Measurements from ENCODE around the gene FHIP1B.

FHIP1B gene

GRCh38 chr11:6238902-6239301, 4.5 kb upstream of the FHIP1B start, which contains the start of gene CNGA4:
Gene CNGA4, plus strand, starts transcription at chr11:6239089. Its CDS starts 118 bp downstream, at chr11:6239207.
- peak; percentile 5 for DNase-seq

- DNase-seq, result no peak
These were observed 3.4 kb upstream of the FHIP1B start for GRCh38 chr11:6237761-6238302.

GRCh38 chr11:6237266-6237665, 2.8 kb upstream of the FHIP1B start:
- no peak for DNase-seq

GRCh38 chr11:6233984-6234386, 451 bp downstream of the FHIP1B start:
- DNase-seq, result no peak

GRCh38 chr11:6232899-6233298, 1.5 kb downstream of the FHIP1B start:
- DNase-seq, result no peak

GRCh38 chr11:6229911-6230310, 4.5 kb downstream of the FHIP1B start:
- DNase-seq, result no peak

- DNase-seq, result no peak
These were observed 5.9 kb downstream of the FHIP1B start for GRCh38 chr11:6228520-6228919.

- DNase-seq, result no peak
These were observed 8.5 kb downstream of the FHIP1B start for GRCh38 chr11:6225896-6226295.

GRCh38 chr11:6225024-6225423, 9.4 kb downstream of the FHIP1B start:
- no peak for DNase-seq

- DNase-seq, result no peak
These were observed 10.0 kb downstream of the FHIP1B start for GRCh38 chr11:6224421-6224820.

- DNase-seq, result no peak
These were observed 10.6 kb downstream of the FHIP1B start for GRCh38 chr11:6223854-6224253.

- DNase-seq, result no peak
These were observed 15.1 kb downstream of the FHIP1B start for GRCh38 chr11:6219359-6219758.

GRCh38 chr11:6217722-6218121, 16.7 kb downstream of the FHIP1B start:
- DNase-seq, result no peak

GRCh38 chr11:6216501-6216900, 17.9 kb downstream of the FHIP1B start:
- no peak for DNase-seq

GRCh38 chr11:6214530-6214929, 19.9 kb downstream of the FHIP1B start:
- DNase-seq, result no peak

- DNase-seq, result no peak
These were observed 24.0 kb downstream of the FHIP1B start for GRCh38 chr11:6210274-6210955.

- DNase-seq, result no peak
These were observed 24.6 kb downstream of the FHIP1B start for GRCh38 chr11:6209801-6210200.

- DNase-seq, result no peak
These were observed 27.8 kb downstream of the FHIP1B start for GRCh38 chr11:6206456-6207180.

- DNase-seq, result no peak
These were observed 29.1 kb downstream of the FHIP1B start, which contains the start of gene C11orf42 for GRCh38 chr11:6205366-6205765. Gene C11orf42, plus strand, starts transcription at chr11:6205557. Its CDS starts 59 bp downstream, at chr11:6205616.

- no peak for DNase-seq
These were observed 29.7 kb downstream of the FHIP1B start for GRCh38 chr11:6204706-6205105.

- DNase-seq, result no peak
These were observed 31.1 kb downstream of the FHIP1B start for GRCh38 chr11:6203327-6203726.

GRCh38 chr11:6202041-6202440, 32.4 kb downstream of the FHIP1B start:
- DNase-seq, result no peak

GRCh38 chr11:6201481-6201880, 33.0 kb downstream of the FHIP1B start:
- DNase-seq, result no peak

- DNase-seq, result no peak
These were observed 33.5 kb downstream of the FHIP1B start for GRCh38 chr11:6200975-6201374.

All from NCI-H2029 treated with DMSO at 0.1 percent for 48 hours (cell line).